HG02642 (cell line): ENCODE measurements around the gene FCGR2B.

Experiments used
- ATAC-seq: cut with Tn5 transposase; IDR thresholded peaks from one replicate; pipeline ENCODE4 v1.9.1; 2021; ENCODE audit warnings: mild to moderate bottlenecking; ENCODE audit not compliant: unreplicated experiment, poor library complexity

Gene FCGR2B

GRCh38 chr1:161727256-161727924 lies 64.4 kb downstream of the FCGR2B start:
- no peak for ATAC-seq
